Keratinocyte (primary cell): ENCODE data around the gene PCDHB7. TPM values are rescaled to one million over a fixed set of nuclear protein-coding genes. Genes with fewer than 3 reads are reported as not detected.
"Not testable (repeated sequence)": the region's sequence is repeated elsewhere in the genome, so short reads cannot be mapped to it uniquely, and the experiment has no call there.

Source experiments
- DNase-seq: peaks from one replicate; pipeline ENCODE4 v3.0.0-alpha.2; 2011; ENCODE audit warnings: low read depth, missing footprints, low spot score
- FAIRE-seq: peaks from 2 replicates; lab custom pipeline; 2011; peaks lifted over from hg19 to GRCh38; lab: Jason Lieb, UNC
- H2AFZ ChIP-seq: 2 replicates; pipeline ENCODE4 v1.6.0; 2012; ENCODE audit warnings: low read length, control low read depth, inconsistent platforms; ENCODE audit not compliant: control insufficient read depth
- H3K27ac ChIP-seq: 2 replicates; pipeline ENCODE4 v1.5.1; 2011; ENCODE audit warnings: low read length; ENCODE audit not compliant: control insufficient read depth, insufficient read depth
- H3K27me3 ChIP-seq: 3 replicates; pipeline ENCODE4 v1.6.0; 2011; ENCODE audit warnings: low read length; ENCODE audit not compliant: control insufficient read depth, insufficient read depth; ENCODE audit errors: extremely low read depth
- H3K36me3 ChIP-seq, 2 experiments: 2 replicates in 1 of 2; 3 replicates in 1 of 2; pipeline ENCODE4 v1.5.1; 2011; ENCODE audit warnings: low read length in 2 of 2, mild to moderate bottlenecking in 1 of 2; ENCODE audit not compliant: control insufficient read depth in 2 of 2, insufficient read depth in 2 of 2; ENCODE audit errors: extremely low read depth in 1 of 2
- H3K4me1 ChIP-seq: 3 replicates; pipeline ENCODE4 v1.5.1; 2011; ENCODE audit warnings: low read length; ENCODE audit not compliant: control insufficient read depth, insufficient read depth; ENCODE audit errors: extremely low read depth
- H3K4me2 ChIP-seq: 3 replicates; pipeline ENCODE4 v1.6.0; 2011; ENCODE audit warnings: low read depth, low read length; ENCODE audit not compliant: control insufficient read depth, insufficient read depth; ENCODE audit errors: extremely low read depth
- H3K4me3 ChIP-seq, 3 experiments: fragments of 200-600 bp in 1 of 3; sonication (generic) in 1 of 3; 2 replicates in 2 of 3; 3 replicates in 1 of 3; pipeline ENCODE4 v1.5.1; 2011 to 2016; ENCODE audit warnings: low read length in 3 of 3, mild to moderate bottlenecking in 3 of 3, control low read depth in 2 of 3, inconsistent platforms in 1 of 3, low read depth in 1 of 3, mixed read lengths in 1 of 3, mixed run types in 1 of 3, moderate library complexity in 1 of 3; ENCODE audit not compliant: control insufficient read depth in 2 of 3, insufficient read depth in 2 of 3; ENCODE audit errors: extremely low read depth in 1 of 3
- H3K79me2 ChIP-seq: 2 replicates; pipeline ENCODE4 v1.6.0; 2012; ENCODE audit warnings: low read length; ENCODE audit not compliant: control insufficient read depth, insufficient read depth
- H3K9ac ChIP-seq: 3 replicates; pipeline ENCODE4 v1.6.0; 2011; ENCODE audit warnings: low read length; ENCODE audit not compliant: control insufficient read depth, insufficient read depth; ENCODE audit errors: extremely low read depth
- H3K9me1 ChIP-seq: 3 replicates; pipeline ENCODE4 v1.6.0; 2011; ENCODE audit warnings: low read length; ENCODE audit not compliant: control insufficient read depth, insufficient read depth; ENCODE audit errors: extremely low read depth
- H3K9me3 ChIP-seq: 2 replicates; pipeline ENCODE4 v1.5.1; 2012; ENCODE audit warnings: low read depth, low read length; ENCODE audit not compliant: control insufficient read depth
- H4K20me1 ChIP-seq: 3 replicates; pipeline ENCODE4 v1.6.0; 2011; ENCODE audit warnings: low read length; ENCODE audit not compliant: control insufficient read depth, insufficient read depth; ENCODE audit errors: extremely low read depth
- EZH2 ChIP-seq: IDR thresholded peaks from one replicate; pipeline ENCODE4 v1.6.1; 2012; ENCODE audit warnings: inconsistent platforms, mild to moderate bottlenecking, low read length, moderate library complexity
- dilution Hi-C: fragments of 300-500 bp; cut with MboI; formaldehyde crosslinking; loops from one replicate; pipeline ENCODE4 v1.7.0; 2020; ENCODE audit warnings: low sequenced_read_pairs; ENCODE audit not compliant: extremely low pct_ligation_motif_present
- polyA plus RNA-seq, 5 experiments: library from polyadenylated mRNA; depleted of rRNA in 3 of 5; stranded (reverse) in 3 of 5; stranded (forward) in 1 of 5; unstranded in 1 of 5; fragments of >200 nt; gene quantifications; 1 replicate in 1 of 5; 2 replicates in 3 of 5; 3 replicates in 1 of 5; pipeline versions ENCODE4 v1.2.1 to v1.2.3, GENCODE V29; 2011 to 2012; ENCODE audit warnings: missing spikeins in 2 of 5, low read depth in 1 of 5, low replicate concordance in 1 of 5

Gene PCDHB7
- polyA plus RNA-seq, 1 donor (not counting 4 experiments of a cell fraction or from before 2014, with no cell fraction given), result not detected

DNA sequence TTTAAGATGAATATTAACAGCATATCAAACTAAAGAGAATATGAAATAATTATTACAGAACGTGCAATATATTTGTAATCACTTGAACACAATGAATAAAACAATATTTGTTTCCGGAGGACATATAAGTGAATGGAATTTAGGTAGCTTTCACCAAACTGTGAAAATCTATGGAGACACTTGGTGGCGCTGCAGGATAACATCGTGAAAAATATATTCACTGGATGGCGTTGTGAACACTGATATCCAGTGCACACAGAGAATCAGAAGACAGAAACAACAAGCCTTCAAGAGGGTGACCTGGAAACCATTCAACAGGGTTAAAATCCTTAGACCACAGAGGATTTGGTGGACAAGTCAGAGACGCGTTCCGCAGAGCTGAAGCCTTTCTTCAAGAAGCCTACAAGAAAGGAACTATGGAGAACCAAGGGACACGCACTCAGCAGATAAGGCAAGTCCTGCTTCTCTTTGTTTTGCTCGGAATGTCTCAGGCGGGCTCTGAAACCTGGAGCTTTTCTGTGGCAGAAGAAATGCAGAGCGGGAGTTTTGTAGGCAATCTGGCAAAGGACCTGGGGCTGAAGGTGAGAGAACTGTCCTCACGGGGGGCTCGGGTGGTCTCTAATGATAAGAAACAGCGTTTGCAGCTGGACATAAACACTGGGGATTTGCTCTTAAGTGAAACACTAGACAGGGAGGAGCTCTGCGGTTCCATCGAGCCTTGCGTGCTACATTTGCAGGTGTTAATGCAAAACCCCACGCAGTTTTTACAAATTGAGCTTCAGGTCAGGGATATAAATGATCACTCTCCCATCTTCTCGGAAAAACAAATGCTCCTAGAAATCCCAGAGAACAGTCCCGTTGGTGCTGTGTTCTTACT lies 27.2 kb downstream of the PCDHB7 start, which contains the start of gene PCDHB11:
Gene PCDHB11 (plus strand): TSS at position 269 of the 877 bp plus-strand sequence. CDS start 148 bp downstream, at position 417.
- no peak within 1 kb of the TSS for H3K4me2 ChIP-seq
- no peaks in the 10 kb centered on the region for H3K79me2 ChIP-seq
- H3K9ac ChIP-seq, result no peak within 1 kb of the TSS
- H3K4me3 ChIP-seq, result no peak within 1 kb of the TSS
- no peaks in the 10 kb centered on the region for H3K27me3 ChIP-seq
- no peaks in the 10 kb centered on the region for H3K9me1 ChIP-seq
- no peak for FAIRE-seq
- H3K9me3 ChIP-seq, result no peaks in the 10 kb centered on the region
- no peaks in the 10 kb centered on the region for H3K36me3 ChIP-seq
- H2AFZ ChIP-seq, result no peak within 1 kb of the TSS
- no peak for TF ChIP-seq EZH2
- no peak for DNase-seq
- no peaks in the 10 kb centered on the region for H3K4me1 ChIP-seq
- H3K27ac ChIP-seq, result no peak within 1 kb of the TSS
- dilution Hi-C loops, result no loop called here
- H4K20me1 ChIP-seq, result no peaks in the 10 kb centered on the region

DNA sequence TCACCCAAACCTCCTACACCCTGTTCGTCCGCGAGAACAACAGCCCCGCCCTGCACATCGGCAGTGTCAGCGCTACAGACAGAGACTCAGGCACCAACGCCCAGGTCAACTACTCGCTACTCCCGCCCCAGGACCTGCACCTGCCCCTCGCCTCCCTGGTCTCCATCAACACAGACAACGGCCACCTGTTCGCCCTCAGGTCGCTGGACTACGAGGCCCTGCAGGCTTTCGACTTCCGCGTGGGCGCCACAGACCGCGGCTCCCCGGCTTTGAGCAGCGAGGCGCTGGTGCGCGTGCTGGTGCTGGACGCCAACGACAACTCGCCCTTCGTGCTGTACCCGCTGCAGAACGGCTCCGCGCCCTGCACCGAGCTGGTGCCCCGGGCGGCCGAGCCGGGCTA lies 28.7 kb downstream of the PCDHB7 start:
- H3K4me2 ChIP-seq, DNase-seq, dilution Hi-C loops, H4K20me1 ChIP-seq, H3K9me1 ChIP-seq, H3K9ac ChIP-seq, H3K27me3 ChIP-seq, H2AFZ ChIP-seq, H3K9me3 ChIP-seq, H3K36me3 ChIP-seq, H3K27ac ChIP-seq, H3K4me1 ChIP-seq, FAIRE-seq, H3K4me3 ChIP-seq, H3K79me2 ChIP-seq: not testable (repeated sequence)

DNA sequence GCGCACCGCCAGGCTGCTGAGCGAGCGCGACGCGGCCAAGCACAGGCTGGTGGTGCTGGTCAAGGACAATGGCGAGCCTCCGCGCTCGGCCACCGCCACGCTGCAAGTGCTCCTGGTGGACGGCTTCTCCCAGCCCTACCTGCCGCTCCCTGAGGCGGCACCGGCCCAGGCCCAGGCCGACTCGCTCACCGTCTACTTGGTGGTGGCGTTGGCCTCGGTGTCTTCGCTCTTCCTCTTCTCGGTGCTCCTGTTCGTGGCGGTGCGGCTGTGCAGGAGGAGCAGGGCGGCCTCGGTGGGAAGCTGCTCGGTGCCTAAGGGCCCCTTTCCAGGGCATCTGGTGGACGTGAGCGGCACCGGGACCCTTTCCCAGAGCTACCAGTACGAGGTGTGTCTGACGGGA lies 29.2 kb downstream of the PCDHB7 start:
- H4K20me1 ChIP-seq, H3K9me3 ChIP-seq, H3K9me1 ChIP-seq, H3K4me3 ChIP-seq, H3K9ac ChIP-seq, H2AFZ ChIP-seq, FAIRE-seq, H3K27ac ChIP-seq, dilution Hi-C loops, DNase-seq, H3K36me3 ChIP-seq, H3K4me2 ChIP-seq, H3K27me3 ChIP-seq, H3K79me2 ChIP-seq, H3K4me1 ChIP-seq: not testable (repeated sequence)
